GM18499 (cell line): Measurements from ENCODE around the gene ARNT2.

ENCODE experiments used
- ATAC-seq: cut with Tn5 transposase; IDR thresholded peaks from one replicate; pipeline ENCODE4 v1.9.1; 2021; ENCODE audit warnings: moderate number of reproducible peaks; ENCODE audit not compliant: insufficient read depth, unreplicated experiment

The ARNT2 gene

GRCh38 chr15:80405554-80405850 is 1.3 kb downstream of the ARNT2 start:
- ATAC-seq = no peak

- ATAC-seq = no peak
These were observed 1.8 kb downstream of the ARNT2 start for GRCh38 chr15:80405970-80406369.

- no peak for ATAC-seq
These were observed 7.7 kb downstream of the ARNT2 start for GRCh38 chr15:80411788-80412288.

GRCh38 chr15:80414546-80415357 is 10.6 kb downstream of the ARNT2 start:
- ATAC-seq = no peak

GRCh38 chr15:80415358-80415670 is 11.1 kb downstream of the ARNT2 start:
- ATAC-seq = no peak

GRCh38 chr15:80416702-80417101 is 12.5 kb downstream of the ARNT2 start:
- no peak for ATAC-seq

- no peak for ATAC-seq
These were observed 14.8 kb downstream of the ARNT2 start for GRCh38 chr15:80418892-80419537.

GRCh38 chr15:80419546-80419945 is 15.4 kb downstream of the ARNT2 start:
- ATAC-seq = no peak

- no peak for ATAC-seq
These were observed 16.5 kb downstream of the ARNT2 start for GRCh38 chr15:80420658-80421057.

GRCh38 chr15:80423215-80423614 is 19.0 kb downstream of the ARNT2 start:
- no peak for ATAC-seq

- ATAC-seq = no peak
These were observed 20.2 kb downstream of the ARNT2 start for GRCh38 chr15:80424381-80424780.

GRCh38 chr15:80426316-80426715 is 22.1 kb downstream of the ARNT2 start:
- ATAC-seq = no peak

- ATAC-seq = no peak
These were observed 25.8 kb downstream of the ARNT2 start for GRCh38 chr15:80429964-80430363.

GRCh38 chr15:80431635-80432344 is 27.6 kb downstream of the ARNT2 start:
- ATAC-seq = no peak

- no peak for ATAC-seq
These were observed 28.1 kb downstream of the ARNT2 start for GRCh38 chr15:80432345-80432702.

GRCh38 chr15:80433836-80434235 is 29.7 kb downstream of the ARNT2 start:
- ATAC-seq = no peak

GRCh38 chr15:80434926-80435720 is 30.9 kb downstream of the ARNT2 start:
- no peak for ATAC-seq

GRCh38 chr15:80436511-80437307 is 32.5 kb downstream of the ARNT2 start:
- no peak for ATAC-seq

- ATAC-seq = no peak
These were observed 33.2 kb downstream of the ARNT2 start for GRCh38 chr15:80437334-80437891.

GRCh38 chr15:80439140-80439539 is 35.0 kb downstream of the ARNT2 start:
- ATAC-seq = no peak
